HEK293T (cell line): ENCODE data around the gene TMEM245.

ENCODE experiments used
- FOXA1 ChIP-seq: fragments of 450-650 bp; IDR thresholded peaks from 2 replicates; pipeline ENCODE4 v1.6.1; 2016; ENCODE audit warnings: mild to moderate bottlenecking
- FOXK2 ChIP-seq: fragments of 450-650 bp; IDR thresholded peaks from 2 replicates; pipeline ENCODE4 v1.6.1; 2016; ENCODE audit warnings: mild to moderate bottlenecking
- SP1 ChIP-seq: fragments of 450-650 bp; IDR thresholded peaks from 2 replicates; pipeline ENCODE4 v1.6.1; 2017

GRCh38 chr9:109039539-109039938 is 80.2 kb downstream of the TMEM245 start:
- no peak for TF ChIP-seq SP1
- TF ChIP-seq FOXA1, result no peak
- no peak for TF ChIP-seq FOXK2
